Lower leg skin (tissue), 4 donors: ENCODE measurements around the gene ULK3. TPM values are rescaled to one million over a fixed set of nuclear protein-coding genes. Genes with fewer than 3 reads are reported as not detected.

ENCODE experiments used
- DNase-seq, 2 donors: peaks; one replicate each; pipeline ENCODE4 v3.0.0-alpha.2; 2019; ENCODE audit warnings: low spot score in 2 of 2
- H3K4me3 ChIP-seq: fragments of 200-600 bp; sonication (generic); 2 replicates; pipeline ENCODE4 v1.5.1; 2017; ENCODE audit warnings: mild to moderate bottlenecking, low read depth; ENCODE audit not compliant: poor library complexity, severe bottlenecking
- POLR2A ChIP-seq, 2 donors: fragments of 450-650 bp; IDR thresholded peaks; one replicate each; pipeline ENCODE4 v1.6.1; 2016 to 2017; ENCODE audit warnings: antibody characterized with exemption in 2 of 2, mild to moderate bottlenecking in 1 of 2, moderate library complexity in 1 of 2
- WGBS, 2 donors: methylation state at CpG; one replicate each; pipeline ENCODE4 v1.1.5; 2018; 5-methylcytosine and 5-hydroxymethylcytosine counted together
- intact Hi-C: fragments of 100-400 bp; cut with DNase I; formaldehyde crosslinking; loops from one replicate; pipeline ENCODE4 v1.15.0; 2023; ENCODE audit warnings: low total_unique reads
- total RNA-seq, 4 donors: library from RNA; depleted of rRNA; stranded (reverse); fragments of >200 nt; gene quantifications; one replicate each; pipeline ENCODE4 v1.1.0, GENCODE V29; 2016
- TF ChIP-seq, protein P1 (sequence below), 3 donors: fragments of 450-650 bp; IDR thresholded peaks; one replicate each; pipeline ENCODE4 v1.5.1; 2016; ENCODE audit warnings: antibody characterized with exemption in 3 of 3, mild to moderate bottlenecking in 3 of 3, moderate library complexity in 2 of 3

Gene ULK3
- total RNA-seq, 4 donors from 2014 or later = 108 to 189 (median 123) TPM

GRCh38 chr15:74836846-74837245 lies 6.1 kb downstream of the ULK3 start:
- intact Hi-C loops = no loop called here
- TF ChIP-seq POLR2A (IDR thresholded peaks at IDR 0.05) = no peak
- TF ChIP-seq, protein P1, sequence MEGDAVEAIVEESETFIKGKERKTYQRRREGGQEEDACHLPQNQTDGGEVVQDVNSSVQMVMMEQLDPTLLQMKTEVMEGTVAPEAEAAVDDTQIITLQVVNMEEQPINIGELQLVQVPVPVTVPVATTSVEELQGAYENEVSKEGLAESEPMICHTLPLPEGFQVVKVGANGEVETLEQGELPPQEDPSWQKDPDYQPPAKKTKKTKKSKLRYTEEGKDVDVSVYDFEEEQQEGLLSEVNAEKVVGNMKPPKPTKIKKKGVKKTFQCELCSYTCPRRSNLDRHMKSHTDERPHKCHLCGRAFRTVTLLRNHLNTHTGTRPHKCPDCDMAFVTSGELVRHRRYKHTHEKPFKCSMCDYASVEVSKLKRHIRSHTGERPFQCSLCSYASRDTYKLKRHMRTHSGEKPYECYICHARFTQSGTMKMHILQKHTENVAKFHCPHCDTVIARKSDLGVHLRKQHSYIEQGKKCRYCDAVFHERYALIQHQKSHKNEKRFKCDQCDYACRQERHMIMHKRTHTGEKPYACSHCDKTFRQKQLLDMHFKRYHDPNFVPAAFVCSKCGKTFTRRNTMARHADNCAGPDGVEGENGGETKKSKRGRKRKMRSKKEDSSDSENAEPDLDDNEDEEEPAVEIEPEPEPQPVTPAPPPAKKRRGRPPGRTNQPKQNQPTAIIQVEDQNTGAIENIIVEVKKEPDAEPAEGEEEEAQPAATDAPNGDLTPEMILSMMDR (IDR thresholded peaks at IDR 0.05) = no peak
- 85 to 90% methylated on average over 7 of the region's 7 CpGs for WGBS, 2 donors
- no peak overlapping the region for H3K4me3 ChIP-seq
- no peak for DNase-seq

DNA sequence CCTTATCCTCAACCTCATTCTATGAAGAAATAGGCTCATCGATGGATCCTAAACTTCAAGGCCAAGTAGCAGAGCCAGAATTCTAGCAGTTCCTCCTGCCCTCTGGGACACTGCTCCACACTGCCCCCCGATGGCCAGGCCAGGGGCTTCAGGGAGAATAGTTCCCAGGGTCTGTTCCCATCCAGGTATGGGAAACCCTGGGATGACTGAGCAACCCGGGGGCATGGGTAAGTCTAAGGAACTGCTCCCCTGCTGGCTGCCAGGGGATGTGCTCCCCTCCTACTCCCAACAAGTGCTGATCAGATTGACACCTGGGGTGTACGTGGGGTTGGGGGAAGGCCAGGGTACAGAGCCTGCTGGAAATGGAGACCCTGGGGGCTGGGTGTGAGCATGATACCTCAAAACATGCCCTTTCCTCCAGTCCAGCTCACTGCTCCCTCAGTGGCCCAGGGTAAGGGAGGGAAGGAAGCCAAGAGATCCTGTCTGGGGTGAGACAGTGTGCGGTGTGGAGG lies 7.6 kb downstream of the ULK3 start:
- no peak for TF ChIP-seq POLR2A (IDR thresholded peaks at IDR 0.05)
- TF ChIP-seq, protein P1 (IDR thresholded peaks at IDR 0.05) = no peak
- no peak overlapping the region for H3K4me3 ChIP-seq
- DNase-seq = no peak
- intact Hi-C loops = no loop called here
- 37 to 51% methylated on average over 4 to 5 of the region's 5 CpGs for WGBS, 2 donors

DNA sequence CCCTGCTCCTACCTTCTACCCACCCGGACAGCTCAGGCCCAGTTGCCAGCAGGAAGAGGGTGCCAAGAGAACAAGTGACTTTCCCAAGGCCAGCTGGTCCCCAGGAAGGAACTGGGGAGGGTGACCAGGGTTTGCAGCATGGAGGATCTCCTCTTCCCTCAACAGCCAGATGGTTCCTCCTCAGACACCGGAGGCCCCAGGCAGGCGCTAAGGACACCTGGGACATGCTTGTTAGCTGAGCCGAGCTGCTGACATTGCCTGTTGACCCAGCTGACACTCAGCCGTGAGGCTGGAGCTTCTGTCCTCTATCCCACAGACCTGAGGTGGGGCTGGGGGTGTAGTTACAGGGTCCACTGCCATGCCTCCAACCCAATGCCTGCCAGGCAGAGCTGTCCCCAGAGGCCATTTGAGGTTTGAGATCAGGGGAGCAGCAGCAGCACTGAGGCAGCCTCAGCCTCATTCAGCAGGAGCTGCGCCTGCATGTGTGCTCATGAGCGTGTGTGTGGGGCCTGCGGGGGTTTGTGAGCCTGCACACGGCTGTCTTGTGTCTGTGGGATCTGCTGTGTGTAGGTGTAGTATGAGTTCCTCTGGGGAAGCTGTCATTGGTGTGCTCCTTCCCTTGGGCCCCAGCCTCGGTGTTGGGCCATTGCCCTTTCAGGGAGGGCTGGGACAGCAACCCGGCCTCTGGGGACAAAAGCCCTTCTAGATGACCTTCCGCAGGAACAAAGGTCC lies 9.4 kb downstream of the ULK3 start:
- intact Hi-C loops = no loop called here
- TF ChIP-seq POLR2A (IDR thresholded peaks at IDR 0.05) = no peak
- no peak for DNase-seq
- H3K4me3 ChIP-seq = no peak overlapping the region
- 73 to 75% methylated on average over 8 to 12 of the region's 12 CpGs for WGBS, 2 donors

DNA sequence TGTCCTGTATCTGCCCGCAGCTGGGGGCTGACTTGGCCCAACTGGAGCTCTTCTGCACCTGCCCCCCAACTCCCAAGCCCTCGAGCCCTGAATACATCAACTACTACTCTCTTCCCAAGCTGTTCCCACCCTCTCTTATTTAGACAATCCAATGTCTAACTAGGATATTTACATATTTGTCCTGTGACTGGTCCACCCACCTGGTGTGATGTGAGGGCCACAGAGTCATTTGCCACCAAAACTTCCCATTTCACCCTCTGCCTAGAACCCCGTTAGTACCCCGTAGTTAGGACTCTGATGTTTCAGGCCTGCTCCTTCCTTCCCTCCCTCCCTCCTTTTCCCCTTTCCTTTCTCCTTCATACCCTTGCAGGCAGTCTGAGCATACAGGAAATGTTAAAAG lies 10.1 kb downstream of the ULK3 start:
- no peak overlapping the region for H3K4me3 ChIP-seq
- WGBS, 2 donors = 75 to 76% methylated on average over 4 of the region's 4 CpGs
- intact Hi-C loops = no loop called here

GRCh38 chr15:74831813-74832495 lies 11.0 kb downstream of the ULK3 start:
- intact Hi-C loops = no loop called here
- TF ChIP-seq, protein P1 (IDR thresholded peaks at IDR 0.05) = no peak
- TF ChIP-seq POLR2A (IDR thresholded peaks at IDR 0.05) = no peak
- H3K4me3 ChIP-seq = no peak overlapping the region
- DNase-seq = no peak
- 66 to 74% methylated on average over 14 to 15 of the region's 15 CpGs for WGBS, 2 donors

More for the DNA sequence above, 10.1 kb downstream of the ULK3 start:
- DNase-seq = no peak
- no peak for TF ChIP-seq POLR2A (IDR thresholded peaks at IDR 0.05)
- TF ChIP-seq, protein P1 (IDR thresholded peaks at IDR 0.05) = no peak

GRCh38 chr15:74830868-74831267 lies 12.1 kb downstream of the ULK3 start:
- intact Hi-C loops = no loop called here
- no peak for TF ChIP-seq POLR2A (IDR thresholded peaks at IDR 0.05)
- TF ChIP-seq, protein P1 (IDR thresholded peaks at IDR 0.05) = no peak
- no peak overlapping the region for H3K4me3 ChIP-seq
- WGBS, 2 donors = 49 to 58% methylated on average over 5 of the region's 5 CpGs
- DNase-seq = no peak
